Measurements from ENCODE around the gene SNX3.

SNX3 gene

GRCh38 chr6:108168501-108169463 lies 92.1 kb downstream of the SNX3 start:
- peak in 1 of 6 experiments; percentile 16 for DNase-seq

GRCh38 chr6:108168090-108168463 lies 92.8 kb downstream of the SNX3 start:
- no peak for DNase-seq

GRCh38 chr6:108167449-108168089 lies 93.3 kb downstream of the SNX3 start:
- DNase-seq = no peak

DNA sequence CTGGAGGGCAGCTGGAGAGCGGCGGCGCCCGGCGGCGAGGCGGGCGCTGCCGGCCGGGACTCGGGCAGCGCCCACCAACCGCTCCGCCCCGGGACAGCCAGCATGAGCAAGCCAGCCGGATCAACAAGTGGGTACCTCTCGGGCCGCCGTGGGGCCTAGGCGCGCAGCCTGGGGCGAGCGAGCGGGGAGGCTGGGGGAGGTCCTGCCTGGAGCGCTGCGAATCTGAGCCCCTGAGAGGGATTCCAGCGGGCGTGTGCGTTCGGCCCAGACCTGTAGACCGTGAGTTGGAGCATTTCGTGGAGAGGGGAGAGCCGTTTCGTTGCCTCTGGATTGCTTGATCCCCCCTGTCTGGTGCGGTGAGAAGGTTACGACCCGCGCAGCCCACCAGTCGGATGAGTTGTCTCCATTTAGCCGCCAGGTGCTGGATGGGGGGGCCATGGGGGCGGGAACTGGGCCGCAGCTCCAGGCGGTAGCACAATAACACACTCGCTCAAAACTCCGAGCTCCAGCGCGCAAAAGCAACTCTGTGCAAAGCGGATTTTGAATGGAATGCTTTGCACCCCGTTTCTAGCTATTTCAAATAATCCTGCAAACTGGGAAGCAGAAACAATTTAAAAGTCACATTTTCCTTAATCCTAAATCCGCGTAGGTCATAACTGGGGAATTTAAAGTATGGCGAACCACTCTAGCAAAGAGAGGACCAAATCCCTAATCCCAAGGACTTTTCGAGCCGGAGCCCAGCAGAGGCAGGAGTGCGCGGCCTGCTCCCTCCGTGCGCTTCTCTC lies 94.0 kb downstream of the SNX3 start:
- no peak for DNase-seq

DNA sequence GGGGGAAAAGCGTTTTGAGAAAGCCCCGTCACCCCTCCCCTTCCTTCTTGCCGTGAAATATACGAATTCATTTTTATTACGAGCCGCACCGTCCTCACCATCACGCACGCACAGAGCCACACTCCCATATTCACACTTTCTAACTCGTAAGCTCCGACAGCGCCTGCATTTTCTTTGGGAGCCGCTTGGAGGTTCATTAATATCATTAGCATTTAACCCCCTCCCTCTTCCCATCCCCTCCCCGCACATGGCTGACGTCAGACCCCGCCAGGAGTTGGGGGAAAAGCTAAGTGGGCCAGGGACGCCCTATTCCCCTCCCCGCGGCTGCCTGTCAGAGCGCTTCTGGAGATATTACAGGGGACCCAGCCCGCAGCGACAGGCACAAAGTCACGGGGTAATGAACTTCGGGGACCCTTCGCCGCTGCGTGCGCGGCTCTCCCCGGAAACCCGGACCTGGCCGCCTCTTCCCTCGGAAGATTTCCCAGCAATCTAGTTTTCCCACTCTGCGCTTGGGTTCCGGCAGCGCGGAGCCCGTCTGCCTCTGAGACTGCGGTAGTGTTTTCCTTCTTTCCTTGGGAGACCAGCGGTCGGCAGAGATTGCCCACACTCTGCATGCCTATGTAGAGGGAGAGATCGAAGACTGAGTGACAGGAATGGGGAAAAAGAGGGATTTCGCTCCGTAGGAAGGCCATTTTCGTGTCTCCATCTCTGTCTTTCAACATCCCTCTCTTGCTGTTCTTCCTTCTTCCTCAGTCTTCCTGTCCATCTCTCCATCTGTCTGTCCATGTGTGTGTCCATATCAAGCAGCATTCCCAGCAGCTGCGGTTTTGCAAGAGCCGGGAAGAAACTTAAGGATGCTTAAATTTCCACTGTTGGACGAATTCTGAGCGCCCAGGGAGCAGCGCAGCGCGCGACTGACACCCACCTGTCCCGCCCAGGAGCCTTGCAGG lies 94.9 kb downstream of the SNX3 start, which contains the start of gene NR2E1:
Gene NR2E1, plus strand, starts transcription at position 309 of the 950 bp plus-strand sequence. CDS start 744 bp downstream, outside the sequence.
- no peak for DNase-seq

- no peak for DNase-seq
These were observed 95.8 kb downstream of the SNX3 start for GRCh38 chr6:108164815-108165706.

- no peak for DNase-seq
These were observed 96.4 kb downstream of the SNX3 start for GRCh38 chr6:108164543-108164814.

DNA sequence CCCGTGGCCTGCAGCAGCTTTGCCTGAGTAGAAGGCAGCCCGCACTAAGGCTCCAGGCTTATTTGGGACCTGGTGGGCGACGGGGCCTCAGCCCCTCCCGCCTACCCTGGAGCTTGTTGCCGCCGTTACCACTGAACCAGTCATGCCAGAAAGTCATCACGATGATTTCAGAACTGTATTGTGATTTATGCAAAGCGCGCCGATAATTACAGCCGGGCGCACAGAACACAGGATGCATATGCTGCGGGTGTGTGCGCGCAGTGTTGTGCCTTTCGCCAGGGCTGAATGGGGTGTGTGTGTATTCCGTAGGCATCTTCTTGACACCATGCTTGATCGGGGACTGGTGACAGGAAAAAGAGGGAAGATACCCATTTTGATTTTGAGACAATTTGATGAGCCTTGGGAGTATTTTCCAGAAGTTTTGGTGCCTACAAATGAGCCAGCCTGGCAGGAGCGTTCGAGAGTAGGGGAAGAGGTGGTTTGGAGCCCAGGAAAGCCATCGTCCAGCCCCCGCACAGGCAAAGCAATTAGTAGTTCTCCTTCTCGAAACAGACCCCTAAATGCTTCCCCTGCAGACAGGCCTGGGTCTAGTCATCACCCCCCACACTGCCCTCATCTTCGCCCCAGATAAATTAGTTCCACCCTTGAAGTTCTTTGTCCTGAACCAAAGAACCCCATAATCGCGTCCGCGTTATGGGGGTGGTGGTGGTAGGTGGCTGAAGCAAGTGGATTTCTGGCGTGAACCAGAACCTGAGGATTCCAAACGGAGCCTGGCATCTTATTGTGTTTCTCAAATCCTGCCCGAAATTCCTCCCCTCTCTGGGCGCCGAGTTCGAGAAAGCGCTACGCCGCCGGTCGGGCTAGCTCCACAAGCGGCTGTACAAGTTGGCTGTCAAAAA lies 96.9 kb downstream of the SNX3 start:
- no peak for DNase-seq

DNA sequence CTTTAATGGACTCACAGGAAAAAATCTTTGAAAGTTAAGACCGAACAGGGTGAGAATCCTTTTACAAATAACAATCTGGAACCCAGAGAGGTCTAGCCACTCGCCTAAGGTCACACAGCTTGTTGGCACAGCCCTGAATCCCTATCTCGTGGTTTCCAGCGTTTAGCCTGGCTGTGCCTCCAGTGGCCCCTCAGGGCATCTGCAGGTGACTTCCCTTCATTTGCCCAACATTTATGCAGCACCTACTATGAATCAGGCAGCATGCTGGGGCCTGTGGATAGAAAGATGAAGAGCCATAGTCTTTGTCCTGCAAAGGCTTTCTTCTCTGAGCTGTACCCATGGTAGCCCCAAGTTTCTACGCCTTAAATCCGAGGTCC lies 97.6 kb downstream of the SNX3 start:
- no peak for DNase-seq

- no peak for DNase-seq
These were observed 99.0 kb downstream of the SNX3 start for GRCh38 chr6:108161724-108162282.
